GM18517 (cell line): ENCODE results near the gene DLGAP3.
"Not testable (repeated sequence)": the region's sequence is repeated elsewhere in the genome, so short reads cannot be mapped to it uniquely, and the experiment has no call there.

ENCODE experiments used
- ATAC-seq: cut with Tn5 transposase; IDR thresholded peaks from one replicate; pipeline ENCODE4 v1.9.1; 2021; ENCODE audit warnings: mild to moderate bottlenecking, moderate library complexity; ENCODE audit not compliant: unreplicated experiment

Gene DLGAP3, protein sequence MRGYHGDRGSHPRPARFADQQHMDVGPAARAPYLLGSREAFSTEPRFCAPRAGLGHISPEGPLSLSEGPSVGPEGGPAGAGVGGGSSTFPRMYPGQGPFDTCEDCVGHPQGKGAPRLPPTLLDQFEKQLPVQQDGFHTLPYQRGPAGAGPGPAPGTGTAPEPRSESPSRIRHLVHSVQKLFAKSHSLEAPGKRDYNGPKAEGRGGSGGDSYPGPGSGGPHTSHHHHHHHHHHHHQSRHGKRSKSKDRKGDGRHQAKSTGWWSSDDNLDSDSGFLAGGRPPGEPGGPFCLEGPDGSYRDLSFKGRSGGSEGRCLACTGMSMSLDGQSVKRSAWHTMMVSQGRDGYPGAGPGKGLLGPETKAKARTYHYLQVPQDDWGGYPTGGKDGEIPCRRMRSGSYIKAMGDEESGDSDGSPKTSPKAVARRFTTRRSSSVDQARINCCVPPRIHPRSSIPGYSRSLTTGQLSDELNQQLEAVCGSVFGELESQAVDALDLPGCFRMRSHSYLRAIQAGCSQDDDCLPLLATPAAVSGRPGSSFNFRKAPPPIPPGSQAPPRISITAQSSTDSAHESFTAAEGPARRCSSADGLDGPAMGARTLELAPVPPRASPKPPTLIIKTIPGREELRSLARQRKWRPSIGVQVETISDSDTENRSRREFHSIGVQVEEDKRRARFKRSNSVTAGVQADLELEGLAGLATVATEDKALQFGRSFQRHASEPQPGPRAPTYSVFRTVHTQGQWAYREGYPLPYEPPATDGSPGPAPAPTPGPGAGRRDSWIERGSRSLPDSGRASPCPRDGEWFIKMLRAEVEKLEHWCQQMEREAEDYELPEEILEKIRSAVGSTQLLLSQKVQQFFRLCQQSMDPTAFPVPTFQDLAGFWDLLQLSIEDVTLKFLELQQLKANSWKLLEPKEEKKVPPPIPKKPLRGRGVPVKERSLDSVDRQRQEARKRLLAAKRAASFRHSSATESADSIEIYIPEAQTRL

DNA sequence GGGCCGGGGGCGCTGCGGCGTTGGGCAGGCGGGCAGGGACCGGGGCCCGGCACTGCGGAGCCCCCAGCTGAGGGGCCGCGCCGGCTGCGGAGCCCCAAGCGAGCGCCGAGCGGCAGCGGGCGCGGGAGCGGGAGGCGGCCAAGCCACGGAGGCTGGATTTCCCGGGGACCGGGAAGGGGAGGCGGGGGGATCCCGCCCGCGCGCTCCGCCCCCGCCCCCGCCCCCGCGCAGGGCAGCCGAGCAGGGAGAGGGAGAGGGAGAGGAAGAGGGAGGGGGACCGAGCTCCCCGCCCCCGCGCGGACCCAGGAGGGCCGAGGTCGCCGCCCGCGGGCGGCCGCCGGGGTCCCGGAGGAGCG, at the start of gene DLGAP3:
TSS of gene DLGAP3 (minus strand) at position 154 of the 356 bp plus-strand sequence. CDS start 24,267 bp downstream, outside the sequence.
- no peak for ATAC-seq

DNA sequence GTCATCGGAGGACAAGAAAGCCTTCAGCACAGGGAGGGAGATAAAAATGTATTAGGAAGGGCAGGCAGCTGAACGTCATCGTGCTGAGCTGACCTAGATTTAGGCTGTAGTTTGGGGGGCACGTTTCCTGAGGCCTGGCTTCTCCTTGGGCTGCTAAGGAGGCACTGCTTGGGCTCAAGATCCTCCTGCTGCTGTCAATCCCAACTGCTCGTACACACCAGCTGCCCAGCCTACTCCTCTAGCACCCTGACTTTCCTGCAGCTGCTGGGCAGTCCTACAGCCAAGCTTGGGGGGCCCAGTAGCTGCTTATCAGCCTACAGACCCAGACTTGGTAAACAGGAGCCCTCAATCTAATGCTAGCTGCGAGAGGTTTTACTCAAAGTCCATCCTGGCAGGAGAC, 49.5 kb upstream of the DLGAP3 start:
- ATAC-seq: no peak

DNA sequence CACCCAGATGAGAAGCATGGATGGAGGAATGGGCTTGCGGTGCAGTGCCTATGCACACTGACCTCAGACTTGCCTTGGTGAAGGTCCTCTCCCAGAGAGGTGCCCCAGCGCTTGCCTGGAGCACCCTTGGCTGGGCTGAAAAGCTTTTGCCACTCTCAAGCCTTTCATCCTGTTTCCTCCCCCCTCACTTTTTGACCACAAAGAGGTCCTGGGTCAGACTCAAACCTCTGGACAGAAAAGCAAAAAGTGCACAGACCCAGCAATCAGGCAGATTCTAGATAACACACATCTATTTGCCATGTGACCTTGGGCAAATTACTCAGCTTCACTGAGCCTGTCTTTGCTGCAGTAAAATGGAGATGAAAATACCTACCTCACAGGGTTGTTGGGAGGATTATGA, 48.4 kb upstream of the DLGAP3 start:
- ATAC-seq: no peak

DNA sequence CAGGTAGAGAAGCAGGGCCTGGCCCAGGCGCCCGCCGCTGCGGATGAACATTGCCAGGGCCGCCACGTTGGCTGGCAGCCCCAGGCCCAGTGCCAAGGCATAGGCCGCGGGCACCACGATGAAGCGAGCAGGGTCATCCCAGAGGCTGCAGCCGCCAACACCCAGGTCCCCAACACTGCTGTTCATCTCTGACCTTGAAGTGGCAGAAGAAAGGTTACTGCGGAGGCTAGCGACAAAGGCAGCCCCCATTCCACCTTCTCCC, 47.7 kb upstream of the DLGAP3 start:
- no peak for ATAC-seq

DNA sequence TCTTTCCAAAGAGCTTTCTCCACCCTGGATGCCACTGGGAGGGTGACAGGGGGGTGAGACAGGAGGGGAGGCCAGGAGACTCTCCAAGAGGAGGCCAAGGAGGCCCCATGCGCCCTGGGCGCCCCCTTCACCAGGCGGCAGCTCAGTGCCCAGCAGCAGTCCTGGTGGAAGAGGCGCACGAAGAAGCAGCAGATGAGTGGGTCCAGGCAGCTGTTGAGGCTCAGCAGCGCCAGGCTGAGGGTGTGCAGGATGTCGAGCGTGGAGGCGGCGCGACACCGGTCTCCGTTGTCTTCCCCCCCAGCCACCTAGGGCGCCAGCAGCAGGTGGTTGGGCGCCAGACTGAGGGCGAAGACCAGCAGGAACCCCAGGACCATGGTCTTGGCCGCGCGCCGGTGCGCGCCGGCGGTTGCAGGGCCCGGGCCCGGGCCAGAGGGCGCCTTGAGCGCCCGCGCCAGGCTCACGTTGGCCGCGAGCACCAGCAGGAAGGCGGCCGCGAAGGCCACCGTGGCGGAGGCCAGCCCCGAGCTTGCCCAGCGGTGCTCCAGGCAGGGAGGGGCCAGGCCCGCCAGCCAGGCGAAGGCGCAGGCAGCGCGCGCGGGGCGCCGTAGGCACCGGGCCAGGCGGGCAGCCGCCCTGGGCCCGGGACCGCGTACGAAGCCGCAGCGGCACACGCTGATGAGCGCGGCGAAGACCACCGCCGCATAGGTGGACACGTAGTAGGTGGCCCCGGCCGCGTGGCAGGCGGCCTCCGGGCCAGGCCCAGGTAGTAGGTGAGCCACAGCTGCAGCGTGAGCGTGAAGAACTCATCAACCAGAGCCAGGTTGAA, 47.1 kb upstream of the DLGAP3 start:
- no peak for ATAC-seq

DNA sequence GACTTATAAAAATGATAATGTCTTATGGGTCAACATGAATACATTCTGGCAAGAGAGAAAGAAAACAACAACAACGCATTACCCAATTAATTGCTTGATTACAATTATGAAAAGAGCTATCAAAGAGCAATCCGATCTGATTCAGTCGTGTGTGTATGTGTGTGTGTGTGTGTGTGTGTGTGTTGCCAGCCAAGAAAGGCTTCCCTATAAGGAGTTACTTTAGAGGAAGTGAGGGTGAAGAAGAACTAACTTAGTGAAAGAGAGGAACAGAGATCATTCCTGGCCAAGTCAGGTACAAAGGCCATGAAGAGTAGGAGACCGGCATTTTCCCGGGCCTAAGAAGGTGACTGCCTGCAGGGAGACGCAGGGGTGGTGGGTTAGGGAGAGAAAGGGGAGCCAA, 46.3 kb upstream of the DLGAP3 start:
- no peak for ATAC-seq

DNA sequence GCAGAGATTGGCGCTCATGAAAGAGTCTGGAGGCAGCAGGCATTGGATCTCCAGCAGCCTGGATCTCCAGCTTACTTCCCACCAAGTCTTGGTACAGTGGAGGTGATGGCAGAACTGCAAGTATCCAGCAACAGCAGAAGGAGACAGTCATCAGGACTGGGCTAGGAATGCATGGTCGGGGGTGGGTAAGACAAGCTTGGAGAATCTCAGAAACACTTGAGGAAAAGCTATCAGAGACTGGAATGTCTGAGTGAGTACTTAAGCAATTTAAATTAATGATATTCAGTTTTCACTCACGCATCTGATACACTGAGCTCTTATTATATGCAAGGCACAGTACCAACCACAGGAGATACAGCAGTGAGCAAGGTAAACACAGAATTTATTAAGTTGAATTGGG, 45.9 kb upstream of the DLGAP3 start:
- no peak for ATAC-seq

DNA sequence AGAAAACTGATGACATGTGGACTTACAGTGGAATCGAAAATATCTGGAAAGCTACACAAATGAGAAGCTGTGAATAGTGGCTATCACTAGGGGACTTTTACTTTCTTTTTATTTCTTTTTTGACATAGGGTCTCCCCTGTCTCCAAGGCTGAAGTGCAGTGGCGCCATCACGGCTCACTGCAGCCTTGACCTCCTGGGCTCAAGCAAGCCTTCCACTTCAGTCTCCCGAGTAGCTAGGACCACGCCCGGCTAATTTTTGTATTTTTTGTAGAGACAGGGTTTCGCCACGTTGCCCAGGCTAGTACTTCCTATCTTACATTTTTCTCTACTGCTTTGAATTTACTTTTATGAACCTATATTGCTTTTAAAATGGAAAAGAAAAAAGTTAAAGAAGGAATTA, 45.2 kb upstream of the DLGAP3 start:
- no peak for ATAC-seq

DNA sequence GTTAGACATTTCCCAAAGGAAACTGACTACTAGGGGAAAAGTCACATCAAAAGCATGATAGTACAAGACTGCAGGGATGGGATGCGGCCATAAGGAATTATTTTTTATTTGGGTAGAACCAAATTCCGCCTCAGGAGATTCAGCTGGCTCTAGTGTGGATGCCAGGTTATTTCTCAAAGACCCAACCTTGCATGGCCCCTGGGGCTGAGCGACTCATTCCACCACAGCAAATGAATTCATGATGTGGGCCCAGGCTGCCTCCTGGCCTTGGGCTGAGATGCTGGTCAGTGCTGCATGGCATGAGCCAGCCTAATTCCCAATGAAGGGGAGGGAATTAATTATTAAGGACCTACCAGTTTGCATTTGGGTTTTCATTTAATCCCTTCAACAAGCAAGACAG, 43.9 kb upstream of the DLGAP3 start:
- no peak for ATAC-seq

DNA sequence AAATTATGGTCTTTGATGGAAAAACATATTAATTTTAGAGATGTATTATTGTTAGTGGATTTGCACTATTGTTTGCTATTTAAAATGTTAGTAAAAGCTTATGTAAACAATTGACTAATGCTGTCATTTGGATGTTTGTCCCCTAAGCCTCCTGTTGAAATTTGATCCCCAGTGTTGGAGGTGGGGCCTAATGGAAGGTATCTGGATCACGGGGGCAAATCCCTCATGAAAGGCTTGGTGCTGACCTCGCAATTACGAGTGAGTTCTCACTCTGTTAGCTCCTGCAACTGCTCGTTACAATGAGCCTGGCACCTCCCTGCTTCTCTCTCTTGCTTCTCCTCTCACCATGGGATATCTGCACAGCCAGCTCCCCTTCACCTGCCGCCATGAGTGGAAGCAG, 41.4 kb upstream of the DLGAP3 start:
- no peak for ATAC-seq

DNA sequence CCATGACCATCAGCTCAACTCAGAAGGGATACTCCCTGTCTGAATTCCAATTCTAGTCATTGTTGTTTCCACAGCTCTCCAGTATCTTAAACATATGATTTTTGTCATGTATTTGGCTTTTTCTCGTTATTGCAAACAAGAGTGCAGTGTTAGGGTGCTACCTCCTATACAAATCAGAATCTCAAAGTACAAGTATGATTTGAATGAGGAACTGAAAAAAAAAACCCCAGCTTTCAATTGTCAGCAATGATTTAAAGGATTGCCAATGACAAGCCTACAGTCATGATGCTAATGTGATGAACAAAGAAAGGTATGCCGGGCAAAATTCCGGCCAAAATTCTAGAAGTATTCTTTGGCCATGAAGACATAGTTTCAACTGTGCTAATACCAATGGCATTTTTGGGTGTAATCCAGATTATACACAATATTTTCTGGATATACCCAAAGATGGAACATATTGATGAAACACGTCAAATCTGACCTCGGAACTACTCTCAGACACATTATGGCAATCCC, 40.8 kb upstream of the DLGAP3 start:
- ATAC-seq: no peak

DNA sequence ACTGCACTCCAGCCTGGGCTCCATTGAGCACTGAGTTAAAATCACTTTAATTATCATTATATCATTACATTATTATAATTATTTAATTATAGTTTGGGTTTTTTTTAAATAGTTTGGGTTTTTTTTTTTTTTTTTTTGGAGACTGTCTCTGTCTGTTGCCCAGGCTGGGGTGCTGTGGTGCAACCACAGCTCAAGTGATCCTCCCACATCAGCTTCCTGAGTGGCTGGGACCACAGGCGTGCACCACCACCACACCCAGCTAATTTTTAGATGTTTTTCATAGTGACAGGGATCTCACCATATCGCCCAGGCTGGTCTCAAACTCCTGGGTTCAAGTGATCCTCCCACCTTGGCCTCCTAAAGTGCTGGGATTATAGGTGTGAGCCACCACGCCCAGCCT, 38.8 kb upstream of the DLGAP3 start:
- ATAC-seq: not testable (repeated sequence)

DNA sequence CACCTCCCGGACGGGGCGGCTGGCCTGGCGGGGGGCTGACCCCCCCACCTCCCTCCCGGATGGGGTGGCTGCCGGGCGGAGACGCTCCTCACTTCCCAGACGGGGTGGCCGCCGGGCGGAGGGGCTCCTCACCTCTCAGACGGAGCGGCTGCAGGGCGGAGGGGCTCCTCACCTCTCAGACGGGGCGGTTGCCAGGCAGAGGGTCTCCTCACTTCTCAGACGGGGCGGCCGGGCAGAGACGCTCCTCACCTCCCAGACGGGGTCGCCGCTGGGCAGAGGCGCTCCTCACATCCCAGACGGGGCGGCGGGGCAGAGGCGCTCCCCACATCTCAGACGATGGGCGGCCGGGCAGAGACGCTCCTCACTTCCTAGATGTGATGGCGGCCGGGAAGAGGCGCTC, 38.2 kb upstream of the DLGAP3 start:
- not testable (repeated sequence) for ATAC-seq

DNA sequence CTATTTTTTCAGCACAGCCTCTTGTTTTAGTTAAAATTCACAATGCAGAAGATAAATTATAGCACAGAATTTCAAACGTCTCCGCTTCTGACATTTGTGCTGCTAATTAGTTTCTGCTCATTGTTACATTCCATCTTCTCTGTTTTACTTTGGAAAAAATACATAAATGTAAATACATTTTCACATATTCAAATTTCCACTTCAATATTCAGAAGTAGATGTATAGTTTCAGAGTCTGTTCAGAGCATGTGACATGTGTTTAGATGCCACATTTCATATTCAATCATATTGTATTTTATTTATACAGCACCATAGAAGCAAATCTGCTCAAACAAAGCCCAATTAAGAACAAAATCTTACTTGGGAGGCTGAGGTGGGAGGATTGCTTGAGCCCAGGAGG, 36.1 kb upstream of the DLGAP3 start:
- ATAC-seq: no peak

DNA sequence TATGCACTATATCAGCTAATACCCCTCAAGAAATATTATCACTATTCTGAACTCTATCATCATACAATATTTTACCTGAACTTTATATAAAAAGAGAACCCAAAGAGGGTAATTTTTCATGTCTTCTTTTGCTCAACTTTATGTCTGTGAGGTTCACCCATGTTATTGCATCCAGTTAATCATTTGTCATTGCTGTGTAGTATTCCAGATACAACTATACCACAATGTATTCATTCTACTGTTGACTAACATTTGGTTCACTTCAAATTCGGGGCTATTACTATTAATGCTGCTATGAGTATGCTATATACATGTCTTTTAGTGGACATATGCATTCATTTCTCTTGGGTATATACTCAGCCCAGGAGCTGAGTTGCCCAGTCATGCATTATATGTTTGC, 21.0 kb upstream of the DLGAP3 start:
- ATAC-seq: no peak

DNA sequence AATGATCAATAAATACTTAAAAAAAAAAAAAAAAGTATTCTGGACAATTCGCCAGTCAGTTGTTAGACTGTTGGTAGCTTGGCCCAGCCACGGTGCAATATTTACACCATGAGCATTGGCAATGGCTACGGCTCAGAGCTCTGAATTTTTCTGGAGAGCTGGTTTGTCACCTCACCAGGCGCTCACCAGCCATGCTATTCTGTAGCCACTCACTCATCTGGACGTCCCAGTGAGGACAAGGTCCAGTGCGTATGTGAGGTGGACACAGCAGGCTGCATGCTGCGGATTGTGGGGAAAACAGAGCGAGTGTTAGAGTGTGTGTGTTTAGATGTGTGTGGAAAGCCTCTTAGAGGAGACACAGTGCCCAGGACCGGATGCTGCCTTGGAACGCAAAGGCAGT, 19.3 kb upstream of the DLGAP3 start:
- ATAC-seq: not testable (repeated sequence)

DNA sequence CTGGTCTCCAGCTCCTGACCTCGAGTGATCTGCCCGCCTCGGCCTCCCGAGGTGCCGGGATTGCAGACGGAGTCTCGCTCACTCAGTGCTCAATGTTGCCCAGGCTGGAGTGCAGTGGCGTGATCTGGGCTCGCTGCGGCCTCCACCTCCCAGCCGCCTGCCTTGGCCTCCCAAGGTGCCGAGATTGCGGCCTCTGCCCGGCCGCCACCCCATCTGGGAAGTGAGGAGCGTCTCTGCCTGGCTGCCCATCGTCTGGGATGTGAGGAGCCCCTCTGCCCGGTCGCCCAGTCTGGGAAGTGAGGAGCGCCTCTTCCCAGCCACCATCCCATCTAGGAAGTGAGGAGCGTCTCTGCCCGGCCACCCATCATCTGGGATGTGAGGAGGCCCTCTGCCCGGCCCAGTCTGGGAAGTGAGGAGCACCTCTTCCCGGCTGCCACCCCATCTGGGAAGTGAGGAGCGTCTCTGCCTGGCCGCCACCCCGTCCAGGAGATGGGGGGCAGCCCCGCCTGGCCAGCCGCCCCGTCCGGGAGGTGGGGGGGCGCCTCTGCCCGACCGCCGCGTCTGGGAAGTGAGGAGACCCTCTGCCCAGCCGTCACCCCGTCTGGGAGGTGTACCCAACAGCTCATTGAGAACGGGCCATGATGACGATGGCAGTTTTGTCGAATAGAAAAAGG, 18.3 kb upstream of the DLGAP3 start:
- ATAC-seq: not testable (repeated sequence)

DNA sequence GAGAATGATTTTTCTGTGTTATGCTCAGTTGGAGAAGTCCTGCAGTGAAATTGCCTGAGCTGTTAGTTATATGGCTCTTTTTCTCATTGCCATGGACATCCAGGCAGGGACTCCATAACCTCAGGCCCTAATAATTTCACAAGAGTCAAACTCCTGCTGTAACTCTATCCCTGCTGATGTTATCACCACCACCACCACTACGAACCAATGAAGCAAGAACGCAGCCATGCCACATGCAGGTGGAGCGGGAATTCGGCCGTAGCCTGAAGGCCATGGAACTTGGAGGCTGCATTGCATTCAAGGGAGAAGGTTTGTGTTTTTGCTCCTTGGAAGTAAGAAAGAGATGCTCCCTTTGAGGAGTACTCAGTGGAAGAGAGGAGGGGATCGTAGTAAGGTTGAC, 16.8 kb upstream of the DLGAP3 start:
- no peak for ATAC-seq

DNA sequence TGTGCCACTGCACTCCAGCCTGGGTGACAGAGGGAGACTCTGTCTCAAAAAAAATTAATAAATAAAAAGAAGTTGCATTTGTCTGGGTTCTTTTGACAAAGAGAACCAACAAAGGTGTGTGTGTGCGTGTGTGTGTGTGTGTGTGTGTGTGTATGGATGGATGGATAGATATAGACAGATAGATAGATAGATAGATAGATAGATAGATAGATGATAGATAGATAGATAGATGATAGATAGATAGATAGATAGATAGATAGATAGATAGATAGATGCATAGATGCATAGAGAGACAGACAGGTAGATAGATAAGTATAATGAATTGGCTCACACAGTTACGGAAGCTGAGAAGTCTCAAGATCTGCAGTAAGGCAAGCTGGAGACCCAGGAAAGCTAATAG, 12.3 kb upstream of the DLGAP3 start:
- ATAC-seq: not testable (repeated sequence)

DNA sequence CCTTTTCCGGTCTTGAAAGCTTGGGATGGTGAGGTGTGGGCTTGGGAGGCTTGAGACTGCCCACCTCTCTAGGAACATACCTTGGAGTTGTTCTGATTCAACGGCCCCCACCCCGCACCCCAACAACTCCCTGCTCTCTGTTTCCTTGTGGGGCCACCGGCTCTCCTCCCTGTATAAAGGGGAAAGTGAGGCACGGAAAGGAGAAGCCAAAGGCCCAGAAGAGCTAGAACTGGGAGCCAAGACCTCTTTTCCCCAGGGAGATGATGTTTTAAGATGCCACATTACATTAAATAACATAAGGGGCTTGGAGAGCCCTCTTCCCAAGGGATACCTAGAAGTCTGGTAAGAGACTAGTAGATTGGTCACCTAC, 1.2 kb upstream of the DLGAP3 start:
- no peak for ATAC-seq
